Gastroesophageal sphincter (tissue), 3 donors: ENCODE results near the gene UST.

ENCODE experiments used
- CTCF ChIP-seq, 4 experiments: fragments of 200-600 bp in 2 of 4; fragments of 450-650 bp in 2 of 4; sonication (generic) in 1 of 4; IDR thresholded peaks; one replicate each; pipeline ENCODE4 v1.5.1; 2017 to 2019; ENCODE audit warnings: antibody characterized with exemption in 4 of 4, mild to moderate bottlenecking in 2 of 4, moderate library complexity in 2 of 4
- EP300 ChIP-seq: sonication (generic); formaldehyde crosslinking; IDR thresholded peaks from one replicate; pipeline ENCODE4 v1.6.1; 2017; ENCODE audit warnings: antibody characterized with exemption, mild to moderate bottlenecking
- POLR2AphosphoS5 ChIP-seq: sonication (generic); formaldehyde crosslinking; IDR thresholded peaks from one replicate; pipeline ENCODE4 v1.6.1; 2017; ENCODE audit warnings: antibody characterized with exemption

GRCh38 chr6:148727104-148727503, 19.7 kb upstream of the UST start:
- TF ChIP-seq CTCF (IDR thresholded peaks at IDR 0.05) (no peak), EP300 (no peak), POLR2AphosphoS5 (no peak)
